ENCODE data around the gene CNIH2. TPM values are rescaled to one million over a fixed set of nuclear protein-coding genes. Genes with fewer than 3 reads are reported as not detected.

CNIH2 gene
- polyA plus RNA-seq, 1 experiment = 1.2 TPM

DNA sequence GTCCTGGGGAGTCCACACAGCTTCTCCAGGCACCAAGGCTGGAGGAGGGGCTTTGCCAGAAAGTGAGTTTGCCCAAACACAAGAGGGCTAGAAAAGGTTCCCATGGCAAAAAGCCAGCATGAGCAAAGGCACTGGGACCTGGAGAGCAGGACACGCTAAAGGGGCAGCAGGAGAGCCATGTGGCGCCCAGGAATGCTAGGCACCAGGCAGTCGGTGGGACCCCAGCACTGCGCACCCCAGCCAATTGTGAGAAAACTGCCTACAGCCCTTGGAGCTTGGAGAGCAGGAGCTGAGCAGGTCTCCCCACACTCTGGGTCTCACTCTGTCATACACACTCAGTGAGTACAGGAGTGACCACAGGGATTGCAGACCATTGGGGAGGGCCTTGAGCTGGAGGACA, 14.7 kb upstream of the CNIH2 start:
- TF ChIP-seq, protein P1, sequence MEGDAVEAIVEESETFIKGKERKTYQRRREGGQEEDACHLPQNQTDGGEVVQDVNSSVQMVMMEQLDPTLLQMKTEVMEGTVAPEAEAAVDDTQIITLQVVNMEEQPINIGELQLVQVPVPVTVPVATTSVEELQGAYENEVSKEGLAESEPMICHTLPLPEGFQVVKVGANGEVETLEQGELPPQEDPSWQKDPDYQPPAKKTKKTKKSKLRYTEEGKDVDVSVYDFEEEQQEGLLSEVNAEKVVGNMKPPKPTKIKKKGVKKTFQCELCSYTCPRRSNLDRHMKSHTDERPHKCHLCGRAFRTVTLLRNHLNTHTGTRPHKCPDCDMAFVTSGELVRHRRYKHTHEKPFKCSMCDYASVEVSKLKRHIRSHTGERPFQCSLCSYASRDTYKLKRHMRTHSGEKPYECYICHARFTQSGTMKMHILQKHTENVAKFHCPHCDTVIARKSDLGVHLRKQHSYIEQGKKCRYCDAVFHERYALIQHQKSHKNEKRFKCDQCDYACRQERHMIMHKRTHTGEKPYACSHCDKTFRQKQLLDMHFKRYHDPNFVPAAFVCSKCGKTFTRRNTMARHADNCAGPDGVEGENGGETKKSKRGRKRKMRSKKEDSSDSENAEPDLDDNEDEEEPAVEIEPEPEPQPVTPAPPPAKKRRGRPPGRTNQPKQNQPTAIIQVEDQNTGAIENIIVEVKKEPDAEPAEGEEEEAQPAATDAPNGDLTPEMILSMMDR (IDR thresholded peaks at IDR 0.05; ENCODE audit: insufficient read depth, low read depth, low read length) = no peak
- Histone ChIP-seq H3K27me3 (ENCODE audit: control insufficient read depth, insufficient read depth, low read length) (no peaks in the 10 kb centered on the region), H3K36me3 (ENCODE audit: control insufficient read depth, insufficient read depth, low read length) (peaks cover 39% of the 10 kb centered on the region), H3K4me3 (ENCODE audit: low read depth, low read length) (no peak overlapping the region)
- CTCF ChIA-PET = interaction anchor here (0.6 to 1.3 kb wide), 3 partner anchors 20 to 1054 kb away, joined by 3 to 5 read pairs (median 4); no protein-coding TSS in a partner anchor
- DNase-seq (ENCODE audit: low read depth) = no peak
- POLR2A ChIA-PET = no interaction called here

DNA sequence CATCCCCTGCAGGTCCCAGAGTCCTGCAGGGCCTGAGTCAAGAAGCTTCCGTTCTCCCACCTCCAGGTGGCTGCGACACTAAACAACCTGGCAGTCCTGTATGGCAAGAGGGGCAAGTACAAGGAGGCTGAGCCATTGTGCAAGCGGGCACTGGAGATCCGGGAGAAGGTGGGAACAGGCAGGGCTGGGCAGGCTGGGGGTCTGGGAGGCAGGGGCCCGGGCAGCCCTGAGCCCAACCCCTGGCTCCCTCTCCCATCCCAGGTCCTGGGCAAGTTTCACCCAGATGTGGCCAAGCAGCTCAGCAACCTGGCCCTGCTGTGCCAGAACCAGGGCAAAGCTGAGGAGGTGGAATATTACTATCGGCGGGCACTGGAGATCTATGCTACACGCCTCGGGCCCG, 14.2 kb upstream of the CNIH2 start:
- ChIA-PET CTCF (interaction anchor here (0.6 to 1.3 kb wide), 4 partner anchors 19 to 1053 kb away, joined by 3 to 5 read pairs (median 4); no protein-coding TSS in a partner anchor), POLR2A (no interaction called here)
- TF ChIP-seq, protein P1 (IDR thresholded peaks at IDR 0.05; ENCODE audit: insufficient read depth, low read depth, low read length) = no peak
- peaks cover 39% of the 10 kb centered on the region for H3K36me3 ChIP-seq (ENCODE audit: control insufficient read depth, insufficient read depth, low read length)
- no peak for DNase-seq (ENCODE audit: low read depth)
- no peaks in the 10 kb centered on the region for H3K27me3 ChIP-seq (ENCODE audit: control insufficient read depth, insufficient read depth, low read length)
- H3K4me3 ChIP-seq (ENCODE audit: low read depth, low read length) = no peak overlapping the region

DNA sequence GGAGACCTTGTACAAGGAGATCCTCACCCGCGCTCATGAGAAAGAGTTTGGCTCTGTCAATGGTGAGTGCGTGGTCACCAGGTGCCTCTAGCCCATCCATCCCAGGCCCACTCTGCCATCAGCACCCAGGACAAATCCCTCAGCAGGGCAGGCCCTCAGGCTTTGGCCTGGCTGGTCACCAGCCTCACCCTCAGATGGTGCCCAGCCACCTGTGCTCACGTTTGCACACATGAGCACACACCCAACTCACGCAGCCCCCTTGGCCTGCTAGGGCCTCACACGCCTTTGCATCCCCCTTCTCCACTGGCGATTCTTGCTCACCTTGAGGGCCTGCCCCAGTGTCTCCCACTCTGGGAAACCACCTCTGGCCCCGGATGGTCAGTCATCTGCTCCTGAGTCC, 13.6 kb upstream of the CNIH2 start:
- H3K4me3 ChIP-seq (ENCODE audit: low read depth, low read length) = no peak overlapping the region
- no peaks in the 10 kb centered on the region for H3K27me3 ChIP-seq (ENCODE audit: control insufficient read depth, insufficient read depth, low read length)
- ChIA-PET POLR2A (interaction anchor here (0.5 kb wide), 1 partner anchor 367 kb away, joined by 6 read pairs; no protein-coding TSS in a partner anchor), CTCF (interaction anchor here (0.6 kb wide), 1 partner anchor 274 kb away, joined by 5 read pairs; no protein-coding TSS in a partner anchor)
- peaks cover 39% of the 10 kb centered on the region for H3K36me3 ChIP-seq (ENCODE audit: control insufficient read depth, insufficient read depth, low read length)
- TF ChIP-seq, protein P1 (IDR thresholded peaks at IDR 0.05; ENCODE audit: insufficient read depth, low read depth, low read length) = no peak
- DNase-seq (ENCODE audit: low read depth) = no peak

DNA sequence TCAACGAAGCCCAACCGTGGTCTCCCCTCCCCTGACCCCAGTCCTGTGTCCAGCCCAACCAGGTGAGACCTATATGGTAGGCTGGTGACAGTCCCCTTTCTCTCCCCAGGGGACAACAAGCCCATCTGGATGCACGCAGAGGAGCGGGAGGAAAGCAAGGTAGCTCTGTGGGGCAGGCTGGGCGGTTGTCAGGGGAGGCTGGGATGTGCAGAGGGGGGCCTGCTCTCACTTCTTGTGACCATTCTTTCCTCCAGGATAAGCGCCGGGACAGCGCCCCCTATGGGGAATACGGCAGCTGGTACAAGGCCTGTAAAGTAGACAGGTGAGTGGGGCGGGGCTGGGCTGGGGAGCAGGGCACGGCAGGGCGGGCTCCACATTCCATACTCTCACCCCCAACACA, 13.1 kb upstream of the CNIH2 start:
- DNase-seq (ENCODE audit: low read depth) = no peak
- Histone ChIP-seq H3K27me3 (ENCODE audit: control insufficient read depth, insufficient read depth, low read length) (no peaks in the 10 kb centered on the region), H3K36me3 (ENCODE audit: control insufficient read depth, insufficient read depth, low read length) (peaks cover 38% of the 10 kb centered on the region), H3K4me3 (ENCODE audit: low read depth, low read length) (no peak overlapping the region)
- ChIA-PET POLR2A (interaction anchor here (0.6 kb wide), 1 partner anchor 196 kb away, joined by 3 read pairs; no protein-coding TSS in a partner anchor), CTCF (interaction anchor here (1.7 kb wide), 1 partner anchor 18 kb away, joined by 3 read pairs; no protein-coding TSS in a partner anchor)
- TF ChIP-seq, protein P1 (IDR thresholded peaks at IDR 0.05; ENCODE audit: insufficient read depth, low read depth, low read length) = peak; percentile 41

DNA sequence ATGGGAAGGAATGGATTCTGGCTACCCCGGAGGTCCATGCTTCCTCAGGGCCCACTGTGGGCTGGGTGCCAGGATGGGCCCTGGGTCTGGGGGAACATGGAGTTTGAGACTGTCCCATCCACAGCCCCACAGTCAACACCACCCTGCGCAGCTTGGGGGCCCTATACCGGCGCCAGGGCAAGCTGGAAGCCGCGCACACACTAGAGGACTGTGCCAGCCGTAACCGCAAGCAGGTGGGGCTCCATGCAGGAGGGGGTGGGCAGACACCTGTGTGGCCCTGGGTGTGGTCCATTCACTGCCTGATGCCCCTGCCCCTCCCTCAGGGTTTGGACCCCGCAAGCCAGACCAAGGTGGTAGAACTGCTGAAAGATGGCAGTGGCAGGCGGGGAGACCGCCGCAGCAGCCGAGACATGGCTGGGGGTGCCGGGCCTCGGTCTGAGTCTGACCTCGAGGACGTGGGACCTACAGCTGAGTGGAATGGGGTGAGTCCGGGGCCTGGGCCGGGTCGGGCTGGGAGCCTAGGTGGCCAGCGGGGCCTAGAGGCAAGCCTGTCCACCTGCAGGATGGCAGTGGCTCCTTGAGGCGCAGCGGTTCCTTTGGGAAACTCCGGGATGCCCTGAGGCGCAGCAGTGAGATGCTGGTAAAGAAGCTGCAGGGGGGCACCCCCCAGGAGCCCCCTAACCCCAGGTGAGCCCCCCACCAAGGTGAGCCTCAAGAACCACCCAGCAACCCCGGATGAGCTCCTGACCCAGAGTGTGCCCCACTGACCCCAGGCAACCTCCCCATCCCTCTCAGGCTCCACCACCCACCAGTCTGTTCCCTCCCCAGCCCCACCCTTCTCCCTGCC, 12.2 kb upstream of the CNIH2 start:
- Histone ChIP-seq H3K36me3 (ENCODE audit: control insufficient read depth, insufficient read depth, low read length) (peaks cover 38% of the 10 kb centered on the region), H3K27me3 (ENCODE audit: control insufficient read depth, insufficient read depth, low read length) (no peaks in the 10 kb centered on the region), H3K4me3 (ENCODE audit: low read depth, low read length) (no peak overlapping the region)
- ChIA-PET CTCF (interaction anchor here (0.5 to 8.7 kb wide), 4 partner anchors 16 to 168 kb away, joined by 3 to 60 read pairs (median 3); no protein-coding TSS in a partner anchor), POLR2A (interaction anchor here (0.6 kb wide), 2 partner anchors 197 to 354 kb away, joined by 3 read pairs; no protein-coding TSS in a partner anchor)
- DNase-seq (ENCODE audit: low read depth) = no peak
- TF ChIP-seq, protein P1 (IDR thresholded peaks at IDR 0.05; ENCODE audit: insufficient read depth, low read depth, low read length) = no peak

All from BJ (cell line).